Inferior parietal cortex (tissue), 1 donor: ENCODE results near the gene PHF2.

ENCODE experiments used
- DNase-seq: peaks from one replicate; pipeline ENCODE4 v3.0.0-alpha.2; 2016; ENCODE audit errors: extremely low spot score

Gene PHF2

DNA sequence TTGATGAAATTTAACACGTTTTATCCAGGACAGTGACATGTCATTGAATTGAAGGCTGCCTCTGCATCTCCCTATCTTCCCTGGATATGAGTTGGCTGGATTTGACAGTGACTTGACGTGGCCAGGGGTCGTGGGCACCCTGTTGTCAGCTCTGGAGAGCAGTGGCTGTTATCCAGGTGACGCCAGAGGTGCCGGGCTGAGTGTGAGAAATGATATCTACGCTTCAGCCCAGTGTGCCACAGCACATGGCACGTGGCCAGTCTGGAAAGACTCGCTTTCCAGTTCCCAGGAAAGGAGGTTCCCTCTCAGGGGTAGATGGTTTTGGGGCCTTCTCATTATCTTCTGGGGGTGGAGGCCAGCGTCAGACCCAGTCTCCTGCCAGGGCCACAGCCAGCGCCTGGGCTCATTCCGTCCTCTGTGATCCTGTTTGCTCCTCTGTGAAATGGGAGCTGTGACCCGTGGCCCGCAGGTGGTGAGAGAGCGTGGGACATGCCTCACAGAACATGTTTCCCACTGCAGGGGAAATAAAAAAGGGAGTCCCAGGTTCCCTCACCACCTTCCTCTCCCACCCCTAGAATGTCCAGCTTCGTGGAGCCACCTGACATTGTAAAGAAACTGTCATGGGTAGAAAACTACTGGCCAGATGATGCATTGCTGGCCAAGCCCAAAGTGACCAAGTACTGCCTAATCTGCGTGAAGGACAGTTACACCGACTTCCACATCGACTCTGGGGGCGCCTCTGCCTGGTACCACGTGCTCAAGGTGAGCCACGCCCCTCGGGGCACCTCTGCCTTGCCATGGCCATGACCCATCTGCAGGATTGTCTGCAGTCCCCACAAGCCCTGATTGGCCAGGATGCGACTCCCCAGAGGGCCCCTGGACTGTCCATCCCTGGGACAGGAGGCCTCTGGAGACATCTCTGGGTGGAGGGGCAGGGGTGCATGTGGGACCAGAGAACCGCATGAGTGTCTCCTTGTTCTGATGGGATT, 76.5 kb downstream of the PHF2 start:
- DNase-seq = no peak

DNA sequence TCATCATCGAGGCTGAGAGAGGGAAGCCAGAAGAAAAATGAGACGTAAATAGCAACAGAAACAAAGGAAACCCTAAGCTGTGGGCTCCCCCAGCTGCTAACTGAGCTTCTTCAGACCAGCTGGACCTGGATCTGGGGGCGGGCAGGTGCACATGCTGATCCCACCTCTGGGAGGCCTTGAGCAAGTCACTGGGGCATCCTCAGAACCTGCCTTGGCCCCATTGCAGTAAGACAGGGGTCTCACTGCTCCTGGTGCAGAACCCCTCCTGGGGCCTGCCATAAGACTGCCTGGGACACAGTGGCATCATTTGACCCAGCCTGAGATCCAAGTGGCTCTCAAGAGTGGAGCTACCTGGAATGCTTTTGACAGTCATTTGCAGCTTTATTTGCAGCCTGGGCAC, 77.4 kb downstream of the PHF2 start:
- DNase-seq = no peak

- no peak for DNase-seq
Observed at GRCh38 chr9:93654351-93654961, 78.1 kb downstream of the PHF2 start.

- DNase-seq = no peak
Observed at GRCh38 chr9:93655621-93656425, 79.4 kb downstream of the PHF2 start.

GRCh38 chr9:93656426-93657239, 80.2 kb downstream of the PHF2 start:
- DNase-seq = no peak

DNA sequence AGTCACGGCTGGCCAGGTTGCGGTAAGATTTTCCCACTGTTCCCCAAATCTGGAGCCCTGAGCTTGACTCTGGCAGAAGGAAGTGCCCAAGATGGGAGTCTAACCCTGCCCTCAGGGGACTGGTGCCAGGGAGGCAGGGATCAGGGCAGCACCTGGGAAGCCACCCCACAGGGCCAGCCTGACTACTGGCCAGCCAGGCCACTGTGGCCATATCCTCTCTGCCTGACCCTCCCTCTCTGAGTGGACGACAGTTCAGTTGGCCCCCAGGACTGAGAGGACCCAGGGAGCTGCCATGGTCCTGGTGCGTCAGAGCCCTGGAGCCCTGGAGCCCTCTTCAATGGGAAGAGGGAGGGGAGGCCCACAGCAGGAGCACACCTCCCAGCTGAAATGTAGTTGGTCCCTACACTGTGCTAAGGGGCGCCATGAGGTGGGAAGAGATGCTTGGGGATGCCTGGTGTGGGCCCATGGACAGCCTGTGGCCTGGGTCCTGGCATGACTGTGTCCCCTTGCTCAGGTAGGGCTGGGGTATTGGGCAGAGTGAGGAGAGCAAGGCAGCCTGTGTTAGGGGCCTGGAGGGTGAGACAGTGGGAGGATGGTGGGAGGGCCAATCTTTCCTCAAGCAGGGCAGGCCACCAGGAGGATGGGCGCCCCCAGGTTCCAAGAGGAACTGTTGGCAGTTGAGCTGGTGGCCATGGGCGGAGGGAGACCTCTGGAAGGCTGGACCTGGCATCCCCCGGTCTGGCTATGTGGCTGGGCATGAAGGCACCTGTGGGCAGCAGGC, 81.1 kb downstream of the PHF2 start:
- no peak for DNase-seq

GRCh38 chr9:93658184-93658925, 82.0 kb downstream of the PHF2 start:
- no peak for DNase-seq

GRCh38 chr9:93659044-93659836, 82.9 kb downstream of the PHF2 start:
- no peak for DNase-seq

- no peak for DNase-seq
Observed at GRCh38 chr9:93659837-93660177, 83.4 kb downstream of the PHF2 start.

DNA sequence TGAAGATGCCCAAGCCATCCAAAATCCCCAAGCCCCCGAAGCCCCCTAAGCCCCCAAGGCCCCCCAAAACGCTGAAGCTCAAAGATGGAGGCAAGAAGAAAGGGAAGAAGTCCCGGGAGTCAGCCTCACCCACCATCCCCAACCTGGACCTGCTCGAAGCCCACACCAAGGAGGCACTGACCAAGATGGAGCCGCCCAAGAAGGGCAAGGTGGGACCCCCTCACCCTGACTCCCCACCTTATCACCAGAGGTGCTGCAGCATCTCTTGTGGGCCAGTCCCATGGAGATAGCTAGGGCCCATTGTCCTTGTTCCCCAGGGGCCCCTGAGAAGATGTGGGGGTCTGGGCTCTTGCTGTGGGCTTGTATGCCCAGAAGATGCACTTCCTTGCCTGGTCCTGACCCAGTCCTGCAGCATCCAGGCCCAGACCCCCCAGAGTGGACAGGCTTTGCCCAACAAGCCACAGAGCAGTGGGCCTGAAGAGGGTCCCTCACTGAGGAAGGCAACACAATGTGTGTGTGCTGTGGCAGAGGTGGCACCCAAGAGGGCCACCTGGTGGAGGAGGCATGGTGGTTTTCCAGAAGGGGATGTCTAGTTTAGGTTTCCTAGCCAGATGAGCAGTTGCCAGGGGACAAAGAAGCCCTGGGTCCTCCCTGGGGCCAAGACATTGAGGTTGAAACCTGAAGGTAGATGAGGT, 84.1 kb downstream of the PHF2 start:
- no peak for DNase-seq

DNA sequence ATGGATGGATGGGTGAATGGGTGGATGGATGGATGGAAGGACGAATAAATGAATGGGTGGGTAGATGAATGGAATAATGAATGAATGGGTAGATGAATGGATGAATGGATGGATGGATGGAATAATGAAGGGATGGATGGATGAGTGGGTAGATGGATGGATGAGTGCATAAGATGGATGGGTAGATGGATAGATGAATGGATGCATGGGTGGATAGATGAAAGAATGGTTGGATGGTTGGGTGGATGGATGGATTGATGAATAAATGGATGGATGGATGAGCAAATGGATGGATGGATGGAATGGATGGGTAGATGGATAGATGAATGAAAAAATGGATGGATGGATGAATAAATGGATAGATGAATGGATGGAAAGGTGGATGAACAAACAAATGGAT, 85.2 kb downstream of the PHF2 start:
- no peak for DNase-seq

DNA sequence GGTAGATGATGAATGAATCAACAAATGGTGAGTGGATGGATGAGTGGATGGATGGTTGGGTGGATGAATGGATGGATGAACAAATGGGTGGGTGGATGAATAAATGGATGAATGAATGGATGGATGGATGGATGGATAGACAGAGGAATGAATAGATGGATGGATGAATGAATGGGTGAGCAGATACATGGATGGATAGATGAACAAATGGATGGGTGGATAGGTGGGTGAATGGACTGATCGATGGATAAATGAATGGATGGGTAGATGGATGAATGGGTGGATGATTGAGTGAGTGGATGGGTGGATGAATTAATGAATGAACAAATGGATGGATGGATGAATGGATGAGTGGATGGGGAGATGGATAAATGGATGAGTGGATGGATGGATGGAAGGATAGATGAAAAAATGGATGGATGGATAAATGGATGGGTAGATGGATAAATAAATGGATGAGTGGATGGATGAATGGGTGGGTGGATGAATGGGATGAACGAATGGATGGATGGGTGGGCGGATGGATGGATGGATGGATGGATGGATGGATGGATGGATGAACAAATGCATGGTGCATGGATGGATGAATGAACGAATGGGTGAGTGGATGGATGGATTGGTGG, 85.7 kb downstream of the PHF2 start:
- DNase-seq = no peak

GRCh38 chr9:93662952-93663572, 86.7 kb downstream of the PHF2 start:
- DNase-seq = no peak

DNA sequence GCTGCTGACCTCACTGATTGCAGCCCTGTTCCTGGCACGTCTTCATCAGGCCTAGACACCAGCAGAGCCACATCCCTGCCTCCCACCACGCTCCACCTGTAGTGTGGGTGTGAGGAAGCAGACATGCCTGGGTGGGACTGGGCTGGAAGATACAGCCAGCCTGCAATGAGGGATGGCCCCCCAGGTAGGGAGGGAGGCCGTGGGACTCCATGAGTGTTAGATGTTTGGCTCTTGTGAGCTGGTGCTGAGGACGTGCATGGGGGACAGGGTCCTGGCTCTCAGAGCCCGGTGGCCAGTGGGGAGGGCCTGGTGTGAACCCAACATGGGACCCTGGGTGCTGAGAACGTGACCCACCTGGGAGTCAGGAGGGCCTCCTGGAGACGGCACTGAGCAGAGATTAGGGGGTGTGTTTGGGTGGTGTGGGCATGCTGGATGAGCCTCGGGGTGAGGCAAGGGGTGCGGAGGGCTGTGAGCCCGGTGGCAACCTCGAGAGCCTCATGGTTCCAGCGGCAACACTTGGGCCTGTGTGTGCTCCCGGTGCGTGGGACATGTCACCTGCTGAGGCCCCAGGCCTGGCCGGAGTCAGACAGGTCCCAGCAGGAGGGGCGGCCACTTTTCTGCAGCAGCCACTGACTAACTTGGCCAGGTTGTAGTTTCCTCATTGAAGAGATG, 87.6 kb downstream of the PHF2 start:
- no peak for DNase-seq

- DNase-seq = no peak
Observed at GRCh38 chr9:93664549-93665120, 88.3 kb downstream of the PHF2 start.

DNA sequence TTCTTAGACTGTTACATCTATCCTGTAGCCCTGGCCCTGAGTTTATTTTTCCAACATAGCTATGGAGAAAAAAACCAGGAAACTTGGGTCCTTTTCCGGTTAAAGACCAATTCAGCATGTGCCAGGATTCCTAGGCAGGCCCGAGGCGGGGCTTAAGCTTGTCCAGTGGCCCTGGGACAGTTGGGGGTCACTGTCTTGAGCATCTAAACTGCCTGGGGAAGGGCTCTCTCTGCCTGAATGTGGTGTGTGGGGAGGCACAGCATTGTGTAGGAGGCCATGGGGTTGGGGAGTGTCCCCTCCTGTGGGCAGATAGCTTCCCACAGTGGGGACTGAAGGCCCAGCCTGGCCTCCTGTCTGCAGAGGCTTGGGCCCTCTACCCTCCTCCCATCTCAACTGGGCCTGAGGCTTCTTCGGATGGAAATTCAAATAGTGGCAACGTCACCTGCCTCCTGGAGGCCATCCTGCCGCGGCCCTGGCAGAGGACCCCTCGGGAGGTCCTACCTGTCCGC, 88.8 kb downstream of the PHF2 start:
- DNase-seq = no peak
